KG1 (cell line): ENCODE data around the gene GIGYF1.
"Not testable (repeated sequence)": the region's sequence is repeated elsewhere in the genome, so short reads cannot be mapped to it uniquely, and the experiment has no call there.

Experiments used
- DNase-seq: peaks from one replicate; lab custom pipeline; 2025; lab: John Stamatoyannopoulos, UW

GIGYF1 gene

GRCh38 chr7:100694098-100694745 is at the start of gene GIGYF1:
GIGYF1 (minus strand) TSS chr7:100694250; CDS start chr7:100688238, 6,012 bp downstream.
- DNase-seq: no peak

GRCh38 chr7:100739934-100740333 is 45.9 kb upstream of the GIGYF1 start:
- no peak for DNase-seq

- no peak for DNase-seq
Observed at GRCh38 chr7:100736671-100737070, 42.6 kb upstream of the GIGYF1 start.

GRCh38 chr7:100735730-100736129 is 41.7 kb upstream of the GIGYF1 start:
- DNase-seq: no peak

- no peak for DNase-seq
Observed at GRCh38 chr7:100731937-100732636, 38.0 kb upstream of the GIGYF1 start.

GRCh38 chr7:100730136-100730800 is 36.2 kb upstream of the GIGYF1 start:
- DNase-seq: no peak

- DNase-seq: no peak
Observed at GRCh38 chr7:100728196-100728595, 34.1 kb upstream of the GIGYF1 start.

GRCh38 chr7:100726996-100727761 is 33.1 kb upstream of the GIGYF1 start:
- no peak for DNase-seq

- DNase-seq: not testable (repeated sequence)
Observed at GRCh38 chr7:100724364-100724763, 30.3 kb upstream of the GIGYF1 start.

- DNase-seq: no peak
Observed at GRCh38 chr7:100723732-100724275, 29.8 kb upstream of the GIGYF1 start.

GRCh38 chr7:100722480-100723212 is 28.6 kb upstream of the GIGYF1 start:
- DNase-seq: no peak

GRCh38 chr7:100721505-100721812 is 27.4 kb upstream of the GIGYF1 start:
- DNase-seq: no peak

GRCh38 chr7:100720671-100721504 is 26.8 kb upstream of the GIGYF1 start:
- no peak for DNase-seq

GRCh38 chr7:100720279-100720670 is 26.2 kb upstream of the GIGYF1 start, which contains the start of gene EPO:
EPO (plus strand) TSS chr7:100720468; CDS start chr7:100720981, 513 bp downstream.
- no peak for DNase-seq

GRCh38 chr7:100719523-100720278 is 25.7 kb upstream of the GIGYF1 start:
- DNase-seq: no peak

GRCh38 chr7:100717073-100717472 is 23.0 kb upstream of the GIGYF1 start:
- not testable (repeated sequence) for DNase-seq

- DNase-seq: no peak
Observed at GRCh38 chr7:100714725-100715124, 20.7 kb upstream of the GIGYF1 start.

GRCh38 chr7:100711369-100711768 is 17.3 kb upstream of the GIGYF1 start:
- no peak for DNase-seq

- DNase-seq: no peak
Observed at GRCh38 chr7:100710452-100710851, 16.4 kb upstream of the GIGYF1 start.

GRCh38 chr7:100708395-100708794 is 14.3 kb upstream of the GIGYF1 start:
- no peak for DNase-seq
